Muscle layer of duodenum (tissue), 2 donors: ENCODE data around the gene SPNS3.

ENCODE experiments used
- H3K27ac ChIP-seq: one replicate; pipeline ENCODE4 v1.7.0; 2013; ENCODE audit warnings: mild to moderate bottlenecking, low read length
- H3K27me3 ChIP-seq: one replicate; pipeline ENCODE4 v1.7.0; 2013; ENCODE audit warnings: low read depth, mild to moderate bottlenecking, control low read depth, low read length
- H3K36me3 ChIP-seq, 2 donors: one replicate each; pipeline ENCODE4 v1.7.0; 2013; ENCODE audit warnings: low read length in 2 of 2, control low read depth in 1 of 2, mild to moderate bottlenecking in 1 of 2; ENCODE audit not compliant: insufficient read depth in 2 of 2, control insufficient read depth in 1 of 2
- H3K4me1 ChIP-seq, 2 donors: one replicate each; pipeline ENCODE4 v1.7.0; 2013; ENCODE audit warnings: low read length in 2 of 2, mild to moderate bottlenecking in 2 of 2, control low read depth in 1 of 2, moderate library complexity in 1 of 2; ENCODE audit not compliant: insufficient read depth in 2 of 2, control insufficient read depth in 1 of 2
- H3K4me3 ChIP-seq, 2 donors: one replicate each; pipeline ENCODE4 v1.7.0; 2013; ENCODE audit warnings: low read length in 2 of 2, low read depth in 1 of 2, mild to moderate bottlenecking in 1 of 2
- H3K9me3 ChIP-seq, 2 donors: one replicate each; pipeline ENCODE4 v1.7.0; 2013; ENCODE audit warnings: low read length in 2 of 2, control low read depth in 1 of 2, mild to moderate bottlenecking in 1 of 2; ENCODE audit not compliant: control insufficient read depth in 1 of 2
- donor health status: healthy.

SPNS3 gene

DNA sequence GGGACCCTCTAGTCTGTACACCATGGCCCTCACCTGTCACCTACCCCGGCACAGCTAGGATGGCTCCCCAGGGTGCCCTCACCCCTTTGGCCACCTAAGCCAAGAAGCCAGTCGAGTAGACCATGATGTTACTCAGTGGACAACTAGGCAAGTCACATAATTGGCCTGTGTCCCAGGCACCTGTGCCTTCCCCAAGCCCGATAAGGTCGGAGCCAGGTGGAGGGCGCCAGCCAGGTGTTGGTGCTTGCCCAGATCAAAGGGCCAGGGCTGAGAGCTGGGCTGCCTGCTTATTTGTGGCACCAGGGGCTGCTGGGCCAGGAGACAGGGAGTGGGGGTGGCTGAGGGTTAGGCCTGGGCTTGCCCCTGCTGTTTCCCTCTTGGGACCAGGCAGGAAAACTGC lies 81.8 kb downstream of the SPNS3 start:
- H3K4me1 ChIP-seq, result peaks cover 0 to 3% of the 10 kb centered on the region in 2 donors
- no peak overlapping the region for H3K27ac ChIP-seq
- no peak overlapping the region for H3K4me3 ChIP-seq
- H3K9me3 ChIP-seq, result no peaks in the 10 kb centered on the region
- H3K27me3 ChIP-seq, result no peaks in the 10 kb centered on the region
- no peaks in the 10 kb centered on the region for H3K36me3 ChIP-seq

DNA sequence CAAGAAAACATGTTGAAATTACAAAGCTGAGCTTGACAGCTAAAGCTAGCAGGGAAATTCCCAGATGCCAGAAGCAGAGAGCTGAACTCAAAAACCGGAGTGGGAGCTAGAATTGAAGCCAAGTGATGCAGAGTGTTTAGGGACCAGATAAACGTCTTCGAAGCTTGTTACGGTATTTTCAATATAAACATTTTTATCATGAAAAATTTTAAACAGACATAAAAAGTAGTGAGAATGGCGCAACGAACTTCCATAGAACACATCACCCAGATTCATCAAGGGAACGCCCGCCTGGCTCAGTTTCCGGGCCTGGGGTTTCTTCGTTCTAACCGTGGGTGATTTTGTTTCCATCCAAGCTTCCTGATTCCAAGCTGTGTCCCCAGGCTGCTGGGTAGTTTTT lies 83.0 kb downstream of the SPNS3 start:
- no peak overlapping the region for H3K4me3 ChIP-seq
- no peaks in the 10 kb centered on the region for H3K9me3 ChIP-seq
- no peaks in the 10 kb centered on the region for H3K27me3 ChIP-seq
- H3K36me3 ChIP-seq, result no peaks in the 10 kb centered on the region
- H3K27ac ChIP-seq, result no peak overlapping the region
- H3K4me1 ChIP-seq, result peaks cover 3 to 4% of the 10 kb centered on the region in 2 donors

DNA sequence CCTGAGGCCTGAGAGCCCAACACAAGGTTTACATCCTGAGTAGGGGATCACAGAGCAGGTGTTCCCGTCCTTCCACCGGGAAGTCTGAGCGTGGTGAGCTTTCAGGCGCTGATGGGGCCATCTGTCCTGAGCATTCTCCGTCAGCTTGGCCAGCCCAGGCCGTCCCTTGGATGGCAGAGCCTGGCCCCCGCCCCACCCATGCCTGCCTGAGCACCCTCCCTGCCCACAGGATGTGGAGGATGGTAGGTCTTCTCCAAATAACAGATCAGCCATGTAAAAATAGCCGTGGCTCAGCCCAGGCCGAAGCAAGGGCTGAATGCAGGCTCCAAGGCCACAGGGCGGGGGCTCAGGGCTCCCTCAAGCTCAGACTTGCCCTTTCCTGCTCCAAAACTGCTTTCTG lies 85.2 kb downstream of the SPNS3 start:
- Histone ChIP-seq H3K36me3 (no peaks in the 10 kb centered on the region), H3K27me3 (no peaks in the 10 kb centered on the region), H3K27ac (peak overlapping the region; percentile 31), H3K4me1 (peaks cover 3 to 4% of the 10 kb centered on the region in 2 donors), H3K9me3 (no peaks in the 10 kb centered on the region), H3K4me3 (no peak overlapping the region)

DNA sequence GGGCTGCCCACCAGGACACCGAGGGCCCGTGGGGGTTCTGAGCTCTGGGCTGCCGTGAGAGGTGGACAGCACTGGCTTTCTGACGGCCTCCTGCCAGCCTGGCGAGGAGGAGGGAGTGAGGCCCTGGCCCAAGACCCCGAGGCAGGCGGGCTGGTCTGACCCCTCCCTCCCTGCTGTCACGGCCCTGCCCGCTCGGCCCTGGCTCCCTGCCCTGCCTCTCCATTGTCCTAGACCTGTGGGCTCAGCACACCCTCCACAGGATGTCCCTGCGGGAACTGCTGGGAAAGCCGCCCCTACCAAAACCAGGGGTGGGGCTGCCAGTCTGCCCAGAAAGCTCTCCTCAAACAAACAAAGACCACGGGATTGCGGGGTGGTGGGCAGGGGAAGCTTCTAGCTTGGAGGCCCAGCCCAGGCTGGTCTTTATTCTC lies 85.6 kb downstream of the SPNS3 start:
- Histone ChIP-seq H3K27ac (peak overlapping the region; percentile 51), H3K4me3 (no peak overlapping the region), H3K9me3 (no peaks in the 10 kb centered on the region), H3K27me3 (no peaks in the 10 kb centered on the region), H3K4me1 (peaks cover 3 to 4% of the 10 kb centered on the region in 2 donors), H3K36me3 (no peaks in the 10 kb centered on the region)

DNA sequence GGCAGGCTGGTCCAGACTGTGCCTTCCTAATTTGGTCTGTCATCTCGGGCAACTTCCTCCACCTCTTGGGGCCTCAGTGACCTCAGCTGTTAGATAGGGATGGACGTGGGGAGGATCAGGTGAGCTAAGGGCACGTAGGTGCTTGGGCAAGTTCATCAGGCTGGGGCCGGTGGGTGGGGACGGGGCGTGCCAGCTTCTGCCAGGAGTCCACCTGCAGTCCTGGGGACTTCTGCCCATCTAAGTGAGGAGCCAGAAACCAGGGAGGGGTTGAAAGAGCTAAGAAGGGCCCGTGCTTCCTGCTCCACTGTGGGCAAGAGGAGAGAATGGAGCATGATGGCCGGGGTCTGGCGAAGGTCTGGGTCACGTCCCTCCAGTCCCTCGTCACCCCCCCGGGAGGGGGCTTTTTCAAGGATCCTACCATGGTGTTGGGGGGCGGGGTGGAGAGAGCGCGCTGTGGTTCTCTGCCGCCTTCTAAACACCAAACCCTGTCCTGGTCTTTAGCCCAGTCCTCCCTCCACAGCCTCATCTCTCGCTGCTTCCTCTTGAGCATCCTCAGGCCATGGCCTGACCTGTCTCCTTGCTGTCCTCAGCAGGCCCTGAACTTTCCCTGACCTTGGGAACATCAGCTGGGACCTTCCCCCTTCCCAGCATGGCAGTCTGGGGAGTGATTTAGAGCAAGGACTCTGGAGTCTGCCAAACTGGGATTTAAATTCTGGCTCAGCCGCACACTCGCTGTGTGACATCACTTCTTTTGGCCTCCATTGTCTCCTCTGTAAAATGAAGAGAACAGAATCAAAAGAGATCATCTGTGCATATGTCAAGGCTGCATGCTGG lies 86.5 kb downstream of the SPNS3 start:
- no peak overlapping the region for H3K4me3 ChIP-seq
- no peaks in the 10 kb centered on the region for H3K27me3 ChIP-seq
- peaks cover 3 to 4% of the 10 kb centered on the region in 2 donors for H3K4me1 ChIP-seq
- H3K36me3 ChIP-seq, result no peaks in the 10 kb centered on the region
- no peaks in the 10 kb centered on the region for H3K9me3 ChIP-seq
- H3K27ac ChIP-seq, result peak overlapping the region; percentile 51

DNA sequence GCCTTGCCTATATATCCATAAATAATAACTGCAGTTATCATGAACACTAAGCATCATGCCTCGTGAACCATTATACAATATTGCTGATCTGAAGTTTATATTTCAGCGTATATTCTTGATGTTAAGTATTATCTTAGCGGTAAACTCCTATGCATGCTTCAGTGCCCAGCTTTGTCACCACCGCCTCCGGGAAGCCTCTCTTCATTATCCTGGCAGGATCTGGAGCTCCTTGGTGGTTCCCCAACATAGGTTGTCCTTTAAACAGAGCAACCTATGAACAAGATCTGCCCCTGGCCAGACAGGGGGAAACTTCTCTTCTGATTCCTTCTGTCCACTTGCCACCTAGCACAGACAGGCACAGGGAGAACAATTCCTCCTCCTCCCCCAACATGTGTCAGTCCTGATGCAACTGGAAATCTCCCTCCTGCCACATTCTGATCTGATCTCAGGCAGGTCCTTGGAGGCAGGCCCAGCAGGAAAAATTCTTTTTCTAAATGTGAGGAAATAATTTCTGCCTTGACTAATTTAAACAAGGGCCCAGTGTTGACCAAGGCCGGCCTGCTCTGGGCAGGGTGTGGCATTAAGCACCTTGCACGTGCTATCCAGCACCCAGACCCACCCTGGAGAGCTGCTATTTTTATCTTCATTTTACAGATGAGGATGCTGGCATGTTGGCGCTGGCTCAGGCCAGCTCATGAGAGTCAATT lies 87.3 kb downstream of the SPNS3 start:
- H3K9me3 ChIP-seq, result no peaks in the 10 kb centered on the region
- H3K4me1 ChIP-seq, result peaks cover 3 to 4% of the 10 kb centered on the region in 2 donors
- H3K27ac ChIP-seq, result no peak overlapping the region
- no peaks in the 10 kb centered on the region for H3K36me3 ChIP-seq
- no peak overlapping the region for H3K4me3 ChIP-seq
- H3K27me3 ChIP-seq, result no peaks in the 10 kb centered on the region

DNA sequence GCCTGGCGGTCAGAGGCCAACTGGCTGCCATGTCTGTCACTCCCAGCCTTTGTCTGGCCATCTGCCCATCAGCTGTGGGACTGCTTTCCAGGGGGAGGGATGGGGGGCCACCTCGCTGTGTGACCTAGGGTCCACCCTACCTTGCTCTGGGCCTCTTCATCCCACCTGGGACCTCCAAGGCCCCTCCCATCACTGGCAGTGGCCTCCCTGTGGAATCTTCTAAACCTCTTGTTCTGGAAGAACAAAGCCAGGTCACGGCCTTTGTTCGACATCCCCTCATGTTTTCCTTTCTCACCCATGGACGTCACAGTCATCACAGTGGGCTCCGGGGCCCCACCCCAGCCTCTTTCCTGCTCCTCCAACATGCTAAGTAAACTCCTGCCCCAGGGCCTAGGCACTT lies 88.9 kb downstream of the SPNS3 start:
- Histone ChIP-seq H3K4me3 (no peak overlapping the region), H3K27me3 (no peaks in the 10 kb centered on the region), H3K36me3 (no peaks in the 10 kb centered on the region), H3K27ac (no peak overlapping the region), H3K9me3 (no peaks in the 10 kb centered on the region), H3K4me1 (peaks cover 3 to 4% of the 10 kb centered on the region in 2 donors)

DNA sequence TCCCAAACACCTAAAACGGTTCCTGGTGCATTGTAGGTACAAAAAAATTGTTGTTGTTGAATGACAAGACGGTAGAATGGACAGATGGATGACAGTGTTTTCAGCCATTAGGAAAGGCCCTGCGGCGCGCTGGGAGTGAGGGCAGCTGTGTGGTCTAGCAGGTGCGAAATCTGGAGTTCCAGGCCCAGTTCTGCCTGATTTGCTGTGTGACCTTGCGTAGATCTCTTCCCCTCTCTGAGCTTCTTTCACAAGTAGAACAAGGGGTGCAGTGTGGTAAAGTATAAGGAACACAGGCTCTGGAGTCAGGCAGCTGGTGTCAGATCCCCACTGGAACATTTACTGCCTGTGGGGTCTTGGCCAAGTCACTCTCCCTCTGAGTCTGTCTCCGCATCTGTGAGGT lies 90.2 kb downstream of the SPNS3 start:
- Histone ChIP-seq H3K9me3 (no peaks in the 10 kb centered on the region), H3K27me3 (no peaks in the 10 kb centered on the region), H3K27ac (no peak overlapping the region), H3K4me1 (peaks cover 3 to 4% of the 10 kb centered on the region in 2 donors), H3K4me3 (no peak overlapping the region), H3K36me3 (no peaks in the 10 kb centered on the region)

DNA sequence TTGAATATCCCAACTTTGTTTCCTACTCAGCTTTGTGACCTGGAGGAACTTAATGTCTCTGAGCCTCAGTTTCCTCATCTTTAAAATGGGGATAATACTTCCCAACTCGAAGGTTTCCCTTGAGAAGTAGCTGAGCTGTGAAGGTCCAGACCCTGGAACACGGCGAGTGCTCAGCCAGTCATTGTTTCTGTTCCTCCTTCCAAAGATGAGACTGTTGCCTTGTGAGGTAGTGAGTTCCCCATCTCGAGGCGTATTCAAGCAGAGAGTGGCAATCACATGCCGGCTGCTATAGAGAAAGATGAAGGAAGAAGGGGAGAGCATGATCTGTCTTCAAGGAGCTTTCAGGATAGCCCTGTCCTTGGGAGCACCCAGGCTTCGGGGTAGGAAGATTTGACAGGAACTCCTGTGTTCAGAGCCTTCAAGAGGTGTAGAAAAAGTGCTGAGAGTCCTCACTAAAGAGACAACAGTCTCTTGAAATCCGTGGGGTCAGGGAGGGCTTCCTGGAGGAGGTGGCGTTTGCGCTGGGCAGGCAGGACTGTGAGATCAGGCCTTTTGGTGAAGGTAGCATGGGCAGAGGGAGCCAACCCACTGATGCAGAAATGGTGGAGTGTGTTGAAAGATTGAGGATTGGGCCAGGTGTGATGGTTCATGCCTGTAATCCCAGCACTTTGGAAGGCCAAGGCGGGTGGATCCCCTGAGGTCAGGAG lies 92.1 kb downstream of the SPNS3 start:
- Histone ChIP-seq H3K4me3 (no peak overlapping the region), H3K9me3 (no peaks in the 10 kb centered on the region), H3K4me1 (peaks cover 0 to 4% of the 10 kb centered on the region in 2 donors), H3K27me3 (no peaks in the 10 kb centered on the region), H3K27ac (no peak overlapping the region), H3K36me3 (no peaks in the 10 kb centered on the region)

DNA sequence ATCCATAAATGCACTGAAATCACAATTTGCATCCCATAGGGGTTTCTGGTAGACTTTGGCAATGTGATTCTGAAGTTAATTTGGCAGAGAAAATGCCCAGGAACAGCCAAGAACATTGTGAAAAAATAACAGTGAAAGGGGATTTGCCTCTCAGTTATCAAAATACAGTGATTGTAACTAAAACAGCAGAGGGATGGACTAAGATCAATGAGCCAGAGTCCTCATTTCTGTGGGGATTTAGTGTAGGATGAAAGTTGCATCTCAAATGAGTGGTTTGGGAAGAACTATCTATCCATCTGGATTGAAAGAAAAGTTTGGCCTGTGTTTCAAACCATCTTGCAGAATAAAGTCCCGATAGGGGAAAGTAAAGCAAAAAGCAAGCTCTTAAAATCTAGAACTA lies 93.4 kb downstream of the SPNS3 start:
- Histone ChIP-seq H3K4me3 (no peak overlapping the region), H3K27ac (no peak overlapping the region), H3K27me3 (no peaks in the 10 kb centered on the region), H3K36me3 (no peaks in the 10 kb centered on the region), H3K4me1 (no peaks in the 10 kb centered on the region), H3K9me3 (no peaks in the 10 kb centered on the region)

DNA sequence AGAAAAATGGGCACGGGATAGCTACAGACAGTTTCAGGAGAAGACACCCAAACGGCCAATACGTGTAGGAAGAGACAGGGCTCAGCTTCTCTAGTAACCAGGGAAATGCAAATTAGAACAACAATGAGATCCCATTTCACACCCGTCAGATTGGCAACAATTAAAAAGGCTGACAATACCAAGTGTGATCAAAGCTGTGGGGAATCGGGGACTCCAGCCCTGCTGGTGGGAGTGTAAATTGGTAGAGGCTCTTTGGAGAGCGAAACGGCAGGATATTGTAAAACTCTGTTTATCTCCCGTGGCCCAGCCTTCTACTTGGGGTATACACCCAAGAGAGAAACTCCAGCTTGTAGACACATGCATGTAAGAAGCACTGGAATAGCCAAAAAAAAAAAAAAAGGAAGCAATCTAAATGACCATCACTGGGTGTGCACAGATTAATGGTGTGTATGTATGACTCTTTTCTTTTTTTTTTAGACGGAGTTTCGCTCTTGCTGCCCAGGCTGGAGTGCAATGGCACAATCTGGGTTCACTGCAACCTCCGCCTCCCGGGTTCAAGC lies 93.9 kb downstream of the SPNS3 start:
- Histone ChIP-seq H3K4me1 (no peaks in the 10 kb centered on the region), H3K9me3 (no peaks in the 10 kb centered on the region), H3K36me3 (no peaks in the 10 kb centered on the region), H3K27ac (no peak overlapping the region), H3K27me3 (no peaks in the 10 kb centered on the region), H3K4me3 (no peak overlapping the region)
